NCI-H1092 (cell line): ENCODE measurements around the gene ABCA10.
"Not testable (repeated sequence)": the region's sequence is repeated elsewhere in the genome, so short reads cannot be mapped to it uniquely, and the experiment has no call there.

Source experiments
- DNase-seq: peaks from one replicate; lab custom pipeline; 2025; lab: John Stamatoyannopoulos, UW

ABCA10 gene, protein sequence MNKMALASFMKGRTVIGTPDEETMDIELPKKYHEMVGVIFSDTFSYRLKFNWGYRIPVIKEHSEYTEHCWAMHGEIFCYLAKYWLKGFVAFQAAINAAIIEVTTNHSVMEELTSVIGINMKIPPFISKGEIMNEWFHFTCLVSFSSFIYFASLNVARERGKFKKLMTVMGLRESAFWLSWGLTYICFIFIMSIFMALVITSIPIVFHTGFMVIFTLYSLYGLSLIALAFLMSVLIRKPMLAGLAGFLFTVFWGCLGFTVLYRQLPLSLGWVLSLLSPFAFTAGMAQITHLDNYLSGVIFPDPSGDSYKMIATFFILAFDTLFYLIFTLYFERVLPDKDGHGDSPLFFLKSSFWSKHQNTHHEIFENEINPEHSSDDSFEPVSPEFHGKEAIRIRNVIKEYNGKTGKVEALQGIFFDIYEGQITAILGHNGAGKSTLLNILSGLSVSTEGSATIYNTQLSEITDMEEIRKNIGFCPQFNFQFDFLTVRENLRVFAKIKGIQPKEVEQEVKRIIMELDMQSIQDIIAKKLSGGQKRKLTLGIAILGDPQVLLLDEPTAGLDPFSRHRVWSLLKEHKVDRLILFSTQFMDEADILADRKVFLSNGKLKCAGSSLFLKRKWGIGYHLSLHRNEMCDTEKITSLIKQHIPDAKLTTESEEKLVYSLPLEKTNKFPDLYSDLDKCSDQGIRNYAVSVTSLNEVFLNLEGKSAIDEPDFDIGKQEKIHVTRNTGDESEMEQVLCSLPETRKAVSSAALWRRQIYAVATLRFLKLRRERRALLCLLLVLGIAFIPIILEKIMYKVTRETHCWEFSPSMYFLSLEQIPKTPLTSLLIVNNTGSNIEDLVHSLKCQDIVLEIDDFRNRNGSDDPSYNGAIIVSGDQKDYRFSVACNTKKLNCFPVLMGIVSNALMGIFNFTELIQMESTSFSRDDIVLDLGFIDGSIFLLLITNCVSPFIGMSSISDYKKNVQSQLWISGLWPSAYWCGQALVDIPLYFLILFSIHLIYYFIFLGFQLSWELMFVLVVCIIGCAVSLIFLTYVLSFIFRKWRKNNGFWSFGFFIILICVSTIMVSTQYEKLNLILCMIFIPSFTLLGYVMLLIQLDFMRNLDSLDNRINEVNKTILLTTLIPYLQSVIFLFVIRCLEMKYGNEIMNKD (N-terminal part only)

DNA sequence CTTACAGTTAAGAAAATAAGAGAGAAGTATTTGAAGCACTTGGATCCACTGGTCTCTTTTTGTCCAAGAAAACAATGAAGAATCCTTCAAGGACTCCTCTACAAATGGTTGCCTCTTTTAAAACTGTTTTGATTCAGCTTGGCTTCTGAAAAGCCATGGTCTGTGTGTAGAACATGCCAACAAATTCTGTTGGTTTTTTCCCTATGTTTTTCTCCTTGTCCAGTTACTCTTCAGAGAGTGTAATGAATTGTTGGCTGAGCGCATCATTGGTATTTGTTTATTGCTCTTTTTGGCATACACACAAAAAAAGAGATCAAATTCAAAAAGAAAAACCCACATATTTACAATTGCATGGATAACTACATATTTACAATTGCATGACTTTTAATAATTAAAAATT is at the start of gene ABCA10:
ABCA10 (minus strand) TSS at position 249 of the 400 bp plus-strand sequence. CDS start 3,466 bp downstream, outside the sequence.
- no peak for DNase-seq

DNA sequence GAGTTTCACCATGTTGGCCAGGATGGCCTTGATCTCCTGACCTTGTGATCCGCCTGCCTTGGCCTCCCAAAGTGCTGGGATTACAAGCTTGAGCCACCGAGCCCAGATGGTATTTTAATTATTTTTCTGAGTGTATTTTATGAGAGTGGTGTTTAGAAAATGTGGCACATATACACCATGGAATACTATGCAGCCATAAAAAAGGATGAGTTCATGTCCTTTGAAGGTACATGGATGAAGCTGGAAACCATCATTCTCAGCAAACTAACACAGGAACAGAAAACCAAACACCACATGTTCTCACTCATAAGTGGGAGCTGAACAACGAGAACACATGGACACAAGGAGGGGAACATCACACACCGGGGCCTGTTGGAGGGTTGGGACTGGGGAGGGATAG is 47.7 kb upstream of the ABCA10 start:
- not testable (repeated sequence) for DNase-seq

DNA sequence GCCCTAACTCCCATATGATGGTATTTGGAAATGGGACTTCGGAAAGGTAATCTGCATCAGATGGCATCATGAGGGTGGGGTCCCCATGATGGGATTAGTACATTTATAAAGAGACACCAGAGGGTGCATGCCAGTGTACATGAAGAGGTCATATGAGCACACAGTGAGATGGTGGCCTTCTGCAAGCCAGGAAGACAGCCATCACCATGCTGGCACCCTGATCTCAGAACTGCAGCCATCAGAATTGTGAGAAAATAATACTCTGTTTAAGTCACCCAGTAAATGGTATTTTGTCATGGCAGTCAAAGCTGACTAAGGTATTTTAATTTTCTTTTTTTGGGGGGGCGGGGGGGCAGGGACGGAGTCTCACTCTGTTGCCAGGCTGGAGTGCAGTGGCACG is 47.1 kb upstream of the ABCA10 start:
- DNase-seq, result no peak

DNA sequence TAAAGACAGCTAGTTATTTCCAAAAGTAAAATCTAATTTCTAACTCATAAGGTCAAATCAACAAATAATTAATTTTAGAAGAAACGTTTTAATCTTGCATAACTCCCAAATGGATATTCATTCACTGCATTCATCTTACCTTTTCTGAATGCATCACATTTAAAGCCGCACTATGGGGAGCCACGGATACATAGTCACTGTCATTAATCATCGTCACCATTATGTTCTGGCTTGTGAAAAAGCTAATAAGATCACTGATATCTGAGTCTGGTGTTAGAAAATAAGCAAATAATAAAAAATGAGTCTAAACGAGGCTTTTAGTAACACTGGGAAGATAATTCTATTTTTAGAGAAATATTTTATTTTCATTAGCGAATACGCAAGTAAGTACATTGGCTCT is 42.4 kb upstream of the ABCA10 start:
- DNase-seq, result no peak

DNA sequence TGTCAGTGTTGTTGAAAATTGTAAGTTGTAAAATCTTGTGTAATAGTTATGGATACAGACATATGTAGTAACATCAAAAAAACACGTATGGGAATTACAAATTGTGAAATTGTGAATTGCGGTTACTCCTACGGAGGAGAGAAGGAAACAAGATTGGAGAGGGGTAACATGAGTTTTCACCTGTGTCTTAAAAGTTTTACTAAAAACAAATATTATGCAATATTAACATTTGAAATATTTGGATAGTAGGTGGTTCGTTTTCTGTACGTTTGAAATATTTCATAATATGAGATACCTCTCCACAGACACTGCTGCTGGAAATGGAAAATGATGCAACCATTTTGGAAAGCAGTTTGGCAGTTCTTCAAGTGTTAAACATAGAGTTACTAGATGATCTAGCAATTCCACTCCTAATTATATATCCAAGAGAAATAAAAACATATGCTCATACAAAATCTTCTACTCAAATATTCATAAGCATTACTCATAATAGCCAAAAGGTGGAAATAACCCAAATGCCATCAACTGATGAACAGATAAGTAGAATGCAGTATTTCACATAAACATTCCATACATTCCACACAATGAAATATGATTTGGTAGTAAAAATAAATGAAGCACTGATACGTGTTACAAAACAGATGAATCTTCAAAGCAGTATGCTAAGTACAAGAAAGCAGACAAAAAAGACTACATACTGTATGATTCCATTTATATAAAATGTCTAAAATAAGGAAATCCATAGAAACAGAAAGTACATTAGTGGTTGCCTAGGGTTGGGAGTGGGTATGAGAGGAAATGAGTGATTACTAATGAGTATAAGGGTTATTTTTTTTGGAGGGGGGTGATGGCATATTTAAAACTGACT is 40.7 kb upstream of the ABCA10 start:
- DNase-seq, result no peak

DNA sequence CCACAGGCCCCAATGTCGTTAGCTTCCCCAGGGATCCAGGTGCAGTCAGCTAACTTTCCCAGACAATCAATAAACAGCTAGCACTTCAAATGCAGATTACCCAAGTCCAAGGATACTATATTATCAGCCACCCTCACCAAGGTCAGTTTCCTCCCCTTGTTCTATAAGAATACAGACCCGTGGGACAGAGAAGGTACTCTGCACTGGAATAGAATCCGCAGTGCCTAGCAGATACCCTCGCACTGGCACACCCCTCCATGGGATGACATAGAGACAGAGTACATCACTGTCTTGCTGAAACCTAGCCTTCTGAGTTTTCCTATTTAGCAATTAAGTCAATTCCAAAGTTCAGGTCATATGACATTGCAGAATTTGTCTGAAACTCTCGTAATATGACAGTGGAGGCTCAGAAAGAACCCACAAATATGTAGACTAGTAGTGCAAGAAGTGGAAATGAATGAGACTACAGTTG is 40.0 kb upstream of the ABCA10 start:
- no peak for DNase-seq

DNA sequence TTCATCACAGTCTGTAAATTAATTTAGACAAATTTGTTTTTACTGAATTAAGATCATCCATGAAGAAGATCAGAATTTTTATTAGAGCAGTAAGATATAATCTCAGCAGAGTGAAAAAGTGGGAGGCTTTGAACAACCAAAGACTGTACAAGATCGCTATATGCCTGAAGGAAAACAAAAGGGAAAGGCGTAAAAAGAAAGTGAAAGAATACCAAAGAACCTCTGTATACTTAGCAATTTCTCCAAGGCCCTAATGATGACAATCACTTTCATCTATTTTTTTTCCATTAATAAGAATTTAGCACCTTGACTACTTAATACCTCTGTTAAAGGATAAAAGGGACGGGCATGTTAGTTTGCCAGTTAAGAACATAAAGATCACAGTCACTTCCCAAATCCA is 38.6 kb upstream of the ABCA10 start:
- DNase-seq, result no peak

DNA sequence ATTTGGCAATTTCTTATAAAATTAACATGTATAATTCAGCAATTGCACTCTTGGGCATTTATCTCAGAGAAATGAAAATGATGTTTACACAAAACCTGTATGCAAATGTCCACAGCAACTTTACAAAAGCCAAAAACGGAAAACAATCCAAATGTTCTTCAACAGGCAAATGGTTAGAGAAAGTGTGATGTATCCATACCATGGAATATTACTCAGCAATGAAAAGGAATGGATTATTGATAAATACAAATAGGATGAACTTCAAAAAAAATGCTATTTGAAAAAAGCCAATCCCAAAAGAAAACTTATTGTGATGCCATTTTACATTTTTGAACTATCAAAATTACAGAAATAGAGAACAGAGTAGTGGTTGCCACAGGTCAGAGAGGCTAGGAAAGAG is 37.2 kb upstream of the ABCA10 start:
- no peak for DNase-seq

DNA sequence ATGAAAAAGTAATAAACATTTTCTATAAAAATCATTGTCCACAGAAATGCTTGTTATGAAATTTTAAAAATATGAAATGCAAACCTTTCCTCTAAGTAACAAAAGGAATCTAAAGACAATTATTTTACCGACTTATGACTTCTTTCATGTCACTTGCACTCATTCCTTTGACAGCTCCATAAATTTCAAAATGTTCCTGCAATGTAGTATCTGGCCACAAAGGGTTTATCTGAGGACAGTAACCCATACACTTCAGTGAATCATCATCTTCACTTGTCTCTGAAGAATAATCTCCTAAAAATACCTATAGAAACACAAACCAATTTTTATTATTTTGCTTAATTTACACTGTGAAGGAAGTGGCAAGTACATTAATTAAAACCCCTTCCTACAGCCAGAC is 25.6 kb upstream of the ABCA10 start:
- no peak for DNase-seq

DNA sequence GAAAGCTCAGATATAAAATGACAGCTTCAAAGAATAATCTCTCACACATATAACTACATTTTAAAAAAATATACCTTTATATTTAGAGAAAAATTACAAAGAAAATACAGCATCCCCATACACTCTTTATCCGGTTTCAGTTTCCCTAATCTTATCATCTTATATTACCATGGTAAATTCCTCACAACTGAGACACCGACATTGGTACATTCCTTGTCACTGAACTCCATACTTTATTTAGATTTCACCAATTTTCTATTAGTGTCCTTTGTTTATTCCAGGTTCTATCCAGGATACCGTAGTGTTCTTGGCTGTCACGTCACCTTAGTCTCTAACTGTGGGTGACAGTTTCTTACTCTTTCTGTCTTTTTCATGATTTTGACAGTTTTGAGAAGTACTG is 22.0 kb upstream of the ABCA10 start:
- no peak for DNase-seq

DNA sequence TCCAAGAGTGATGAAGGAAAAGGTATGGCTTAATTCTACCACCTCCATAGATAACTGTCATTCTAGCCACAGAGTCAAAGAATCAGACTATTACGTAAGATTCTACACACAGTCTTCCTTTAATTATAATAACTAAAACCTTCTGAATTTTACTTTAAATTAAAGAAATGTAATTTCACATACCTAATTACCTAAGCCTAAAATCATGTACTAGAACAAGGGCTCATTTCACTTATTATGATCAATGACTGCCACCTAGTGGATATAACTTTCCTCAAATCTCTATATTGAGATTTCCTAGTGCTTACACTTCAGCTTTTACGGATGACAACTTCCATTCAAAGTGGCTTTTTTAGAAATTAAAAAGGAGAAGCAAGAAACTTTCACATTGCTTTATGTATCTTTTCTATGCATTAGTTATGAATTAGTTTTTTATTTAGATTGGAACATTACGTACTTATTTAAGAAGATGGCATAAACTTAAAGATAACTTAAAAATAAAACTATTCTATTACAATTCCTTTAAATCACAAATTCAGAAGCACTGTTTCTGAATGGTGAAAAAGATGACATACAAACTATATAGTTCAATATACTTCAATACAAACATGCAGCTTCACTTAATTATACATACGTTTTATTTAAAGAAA is 18.2 kb upstream of the ABCA10 start:
- DNase-seq, result peak; percentile 22

DNA sequence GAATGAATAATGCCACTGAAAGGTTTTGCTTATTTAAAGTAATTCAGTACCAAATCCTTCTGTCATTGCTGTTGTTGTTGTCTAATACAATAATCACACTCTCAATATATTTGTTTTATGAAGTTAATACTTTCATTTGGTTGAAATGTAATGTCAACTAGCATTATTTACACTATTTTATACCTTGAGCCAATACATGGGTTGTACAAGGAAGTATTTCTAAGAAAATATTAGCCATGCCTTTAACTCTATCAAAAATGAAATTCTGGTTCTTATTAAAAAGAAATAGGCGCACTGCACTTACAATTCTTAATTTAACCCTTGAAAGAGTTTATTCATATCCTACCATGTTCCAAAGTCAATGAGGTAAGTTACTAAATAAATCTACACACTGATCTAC is 17.6 kb upstream of the ABCA10 start:
- DNase-seq, result no peak

DNA sequence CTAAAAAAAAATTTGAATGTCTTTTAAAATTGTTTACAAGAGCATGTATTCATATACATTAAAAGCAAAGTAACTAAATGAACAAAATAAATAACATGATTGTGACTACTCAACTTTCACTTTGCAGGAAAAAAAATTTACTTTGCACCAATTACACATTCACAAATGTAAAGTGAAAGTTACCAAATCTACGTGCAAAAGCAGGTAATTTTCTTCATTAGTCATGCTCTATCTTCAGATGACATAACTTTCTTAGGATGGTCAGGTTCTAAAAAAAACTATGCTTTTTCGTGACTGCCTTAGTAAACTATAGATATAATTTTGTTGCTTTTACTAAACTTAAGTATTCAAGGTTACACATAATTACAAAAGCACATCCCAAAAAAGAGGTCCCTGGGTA is 17.0 kb upstream of the ABCA10 start:
- no peak for DNase-seq

DNA sequence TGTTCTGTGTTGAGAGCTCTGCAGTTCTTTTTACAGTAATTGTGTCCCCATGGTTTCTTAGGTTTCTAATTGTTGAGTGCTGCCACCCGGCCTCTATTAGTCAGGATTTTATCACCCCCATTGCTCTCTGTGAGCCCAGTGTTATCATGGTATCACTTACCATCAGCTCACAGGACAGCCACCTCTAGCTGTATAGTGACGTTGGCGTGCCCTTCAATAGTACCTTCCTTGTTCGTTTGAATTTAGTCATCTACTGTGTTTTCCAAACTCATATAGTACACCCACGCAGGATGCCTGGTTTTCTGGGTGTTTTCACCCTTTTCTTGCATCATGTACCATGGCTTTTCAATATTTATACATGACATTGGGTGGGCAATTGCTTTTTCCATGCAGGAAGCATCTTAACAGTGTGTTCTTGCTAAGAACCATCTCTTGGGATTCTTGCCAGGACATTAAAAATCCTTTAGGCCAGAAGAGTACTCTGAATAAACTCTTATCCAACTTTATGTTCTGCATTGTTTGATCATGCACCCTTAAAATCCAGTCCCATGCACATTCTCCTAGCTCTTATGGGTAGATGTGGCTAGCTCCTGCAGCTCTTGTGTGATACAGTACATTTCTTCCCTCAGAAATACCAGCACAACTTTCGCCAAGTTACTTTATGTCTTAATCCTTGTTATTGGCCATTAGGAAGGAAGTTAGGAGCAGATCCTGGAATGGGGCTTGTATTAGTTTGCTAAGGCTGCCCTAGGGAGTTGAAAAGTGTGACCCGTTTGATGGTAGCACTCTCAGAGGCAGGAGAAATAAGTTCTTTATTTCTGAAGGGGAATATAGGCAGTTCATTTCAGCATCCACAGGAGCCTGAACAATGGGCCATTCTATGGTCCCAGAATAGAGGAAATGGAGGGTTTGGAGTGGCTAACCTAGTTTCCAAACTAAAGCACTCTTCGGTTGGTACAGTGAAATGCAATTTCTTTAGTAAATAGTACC is 11.3 kb upstream of the ABCA10 start:
- DNase-seq, result no peak

DNA sequence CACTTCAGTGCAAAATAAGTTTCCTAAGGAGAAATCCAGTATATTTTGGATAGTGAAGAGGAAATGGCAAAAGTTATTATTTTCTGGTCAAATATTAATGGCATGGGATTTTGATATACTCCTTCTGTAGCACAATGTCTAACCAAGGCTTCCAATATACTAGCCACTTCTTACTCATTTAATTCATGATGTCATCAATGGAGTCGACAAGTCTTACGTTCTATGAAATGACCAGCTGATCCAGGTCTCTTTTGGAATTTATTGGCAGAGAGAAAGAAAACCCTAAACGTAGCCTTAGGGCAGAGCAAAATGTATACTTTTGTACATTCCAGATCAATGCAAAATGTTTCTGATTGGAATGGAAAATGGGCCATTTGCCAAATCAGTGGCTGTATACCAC is 8.3 kb upstream of the ABCA10 start:
- no peak for DNase-seq

DNA sequence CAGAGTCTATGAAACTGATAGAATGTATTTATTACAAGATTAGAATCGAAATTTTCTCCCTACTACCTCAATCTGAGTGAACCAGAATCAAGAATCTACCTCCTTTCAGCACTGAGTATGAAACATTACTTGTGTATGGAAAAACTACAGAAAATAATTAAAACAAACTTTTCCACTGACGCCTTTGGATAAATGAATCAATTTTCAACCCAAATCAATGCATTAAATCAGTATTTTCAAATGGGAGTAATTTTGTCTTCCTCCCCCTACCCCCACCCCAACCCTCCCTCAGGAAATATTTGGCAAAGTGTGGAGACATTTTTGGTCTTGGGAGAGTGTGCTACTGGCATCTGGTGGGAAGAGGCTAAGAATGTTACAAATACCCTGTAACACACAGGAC is 7.8 kb upstream of the ABCA10 start:
- DNase-seq, result no peak

DNA sequence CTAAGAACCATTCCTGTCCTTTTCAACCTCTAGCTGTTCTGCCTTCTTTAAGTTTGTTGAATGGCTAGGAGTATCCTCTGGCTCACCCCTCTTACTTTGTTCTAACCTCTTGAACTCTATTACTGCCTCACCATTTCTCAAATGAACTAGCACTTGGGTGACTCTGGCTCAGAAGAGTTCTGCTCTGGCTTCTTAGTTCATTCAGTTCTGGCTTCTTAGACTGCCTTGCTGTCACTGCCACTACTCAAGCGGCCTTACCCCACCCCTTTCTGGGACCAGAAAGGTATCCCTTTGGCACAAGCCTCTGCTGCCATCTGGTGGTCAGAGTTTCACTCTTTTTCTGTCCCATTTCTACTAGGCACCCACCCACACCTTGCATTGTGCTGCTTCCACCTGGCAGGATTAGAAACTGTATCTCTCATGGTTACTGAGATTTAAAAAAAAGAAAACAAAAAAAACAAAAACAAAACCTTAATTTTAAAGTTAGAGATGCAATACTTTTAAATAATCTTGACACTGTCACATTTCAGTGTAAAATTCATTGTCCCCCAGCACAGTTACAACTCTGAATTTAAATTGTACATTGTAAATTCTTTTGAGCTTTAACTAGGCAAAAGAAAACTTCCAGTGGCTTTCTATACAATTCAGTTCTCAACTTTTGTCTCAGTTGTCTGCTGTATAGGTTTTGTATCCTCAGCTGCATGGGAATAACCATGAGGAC is 6.9 kb upstream of the ABCA10 start:
- DNase-seq, result peak; percentile 38

DNA sequence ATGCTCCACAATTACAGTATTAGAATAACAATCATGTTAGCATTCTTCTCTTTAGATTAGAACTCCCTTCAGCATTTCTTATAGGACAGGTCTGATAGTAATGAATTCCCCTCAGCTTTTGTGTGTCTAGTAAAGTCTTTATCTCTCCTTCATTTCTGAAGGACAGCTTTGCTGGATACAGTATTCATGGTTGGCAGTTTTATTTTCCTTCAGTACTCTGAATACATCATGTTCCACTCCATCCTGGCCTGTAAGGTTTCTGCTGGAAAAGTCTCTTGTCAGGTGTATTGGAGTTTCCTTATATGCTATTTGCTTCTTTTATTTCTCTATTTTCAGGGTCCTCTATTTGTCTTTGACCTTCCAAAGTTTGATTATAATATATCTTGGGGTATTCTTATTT is 4.0 kb upstream of the ABCA10 start:
- no peak for DNase-seq

DNA sequence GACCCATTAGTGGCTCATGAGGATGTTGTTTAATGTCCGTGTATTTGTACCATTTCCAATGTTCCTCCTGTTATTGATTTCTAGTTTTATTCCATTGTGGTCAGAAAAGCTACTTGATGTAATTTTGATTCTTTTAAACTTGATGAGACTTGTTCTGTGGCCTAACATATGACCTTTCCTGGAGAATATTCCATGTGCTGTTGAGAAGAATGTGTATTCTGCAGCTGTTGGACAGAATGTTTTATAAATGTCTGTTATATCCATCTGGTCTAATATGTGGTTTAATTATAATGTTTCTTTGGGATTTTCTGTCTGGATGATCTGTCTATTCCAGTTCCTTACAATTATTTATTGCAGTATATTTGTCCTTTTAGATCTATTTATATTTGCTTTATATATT is 2.9 kb upstream of the ABCA10 start:
- no peak for DNase-seq
